ENCODE data around the gene NUAK2. TPM values are rescaled to one million over a fixed set of nuclear protein-coding genes. Genes with fewer than 3 reads are reported as not detected.
A peak's percentile ranks its signal among the peaks of the same experiment; 100 is the strongest.

The NUAK2 gene
- total and polyA plus RNA-seq, 2 of the 8 experiments (the other 6 are each of a cell fraction or from before 2014, with no cell fraction given): 9.4 to 12.9 TPM

DNA sequence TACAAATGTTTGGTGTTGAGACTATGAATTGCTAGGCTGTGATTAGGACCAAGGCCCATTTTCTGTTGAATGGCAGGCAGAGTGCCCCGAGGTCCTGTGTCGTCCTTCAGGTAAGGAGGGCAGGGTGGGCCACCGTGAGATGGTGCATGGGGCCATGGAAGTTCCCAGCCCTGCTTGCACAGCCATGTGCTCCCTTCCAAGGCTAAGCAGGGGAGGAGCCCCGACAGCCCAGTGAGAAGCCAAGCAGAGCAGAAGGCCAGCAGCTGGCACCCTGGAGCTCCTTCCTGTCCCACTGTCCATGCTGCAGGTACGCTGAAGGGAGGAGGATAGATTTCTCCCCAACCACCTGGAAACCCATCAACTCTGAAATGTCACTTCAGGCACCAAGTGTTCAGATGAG is 8.2 kb upstream of the NUAK2 start:
- WGBS, 2 experiments (ENCODE audit: extremely low coverage in 1 of 2, insufficient coverage in 1 of 2, insufficient read length in 1 of 2, insufficient replicate concordance in 2 of 2, low coverage in 1 of 2, low lambda C conversion rate in 2 of 2, missing lambda C conversion rate in 1 of 2): 84% methylated on average over 5 of the region's 5 CpGs; no CpG with 5 or more reads in 1 of the 2 experiments
- H3K23me2 ChIP-seq (ENCODE audit: low read depth, low read length): peaks cover 2% of the 10 kb centered on the region; the same call in 1 of the 2 replicates
- POLR2A ChIA-PET (ENCODE audit: partially characterized antibody): interaction anchor here (0.6 to 7.9 kb wide), 5 partner anchors 20 to 57 kb away, joined by 3 to 85 read pairs (median 5); no protein-coding TSS in a partner anchor
- no peak overlapping the region for H3K27ac ChIP-seq (ENCODE audit: low read depth, low read length)
- H3K79me2 ChIP-seq (ENCODE audit: control insufficient read depth in 1 of 2, insufficient read depth in 2 of 2, low read length in 2 of 2): no peaks in the 10 kb centered on the region
- H3K4me3 ChIP-seq (ENCODE audit: extremely low read depth in 1 of 4, insufficient read depth in 2 of 4, low read depth in 3 of 4, low read length in 4 of 4): no peak overlapping the region
- H4K91ac ChIP-seq (replicated peaks; ENCODE audit: insufficient read length, low read length): no peak overlapping the region
- H4K8ac ChIP-seq (ENCODE audit: extremely low read depth, insufficient read depth, low read length): no peak overlapping the region
- H4K5ac ChIP-seq (ENCODE audit: insufficient read length, low read depth, low read length): no peak overlapping the region
- H3K4me1 ChIP-seq (replicated peaks in 1 of 4; ENCODE audit: control insufficient read depth in 3 of 4, insufficient read depth in 4 of 4, low read length in 3 of 4): peaks cover 2 to 12% (median 5%) of the 10 kb centered on the region in 4 experiments
- no peak overlapping the region for H2AK5ac ChIP-seq (ENCODE audit: low read depth, low read length)
- no peak overlapping the region for H3K4ac ChIP-seq (replicated peaks; ENCODE audit: insufficient read length, low read depth, low read length)
- no peaks in the 10 kb centered on the region for H3K79me1 ChIP-seq (ENCODE audit: low read depth, low read length)
- no peak overlapping the region for H3K18ac ChIP-seq (ENCODE audit: extremely low read depth, low read length)
- H2BK15ac ChIP-seq (ENCODE audit: low read length): 0 out of 2 replicates have a peak overlapping the region, but pooled peaks have one; percentile 37
- no peaks in the 10 kb centered on the region for H4K20me1 ChIP-seq (replicated peaks in 1 of 2; ENCODE audit: control insufficient read depth in 1 of 2, insufficient read depth in 2 of 2, low read length in 2 of 2)
- H2BK5ac ChIP-seq (ENCODE audit: low read depth, low read length): no peak overlapping the region; the same call in 1 of the 2 replicates
- H3K9ac ChIP-seq (replicated peaks in 1 of 4; ENCODE audit: extremely low read depth in 1 of 4, low read depth in 3 of 4, low read length in 3 of 4): no peak overlapping the region
- 0 out of 2 replicates have a peak overlapping the region, but pooled peaks have one; percentile 12 for H2BK12ac ChIP-seq (ENCODE audit: low read depth, low read length)
- H3K27me3 ChIP-seq (replicated peaks in 1 of 4; ENCODE audit: control insufficient read depth in 3 of 4, extremely low read depth in 1 of 4, insufficient read depth in 3 of 4, low read length in 3 of 4): no peaks in the 10 kb centered on the region
- H2BK20ac ChIP-seq (ENCODE audit: low read length): no peak overlapping the region
- CTCF ChIA-PET (ENCODE audit: partially characterized antibody): interaction anchor here (1.3 to 67.1 kb wide), 10 partner anchors 7 to 166 kb away, joined by 3 to 2424 read pairs (median 8); no protein-coding TSS in a partner anchor
- no peak for FAIRE-seq
- no peak overlapping the region for H3K23ac ChIP-seq (ENCODE audit: insufficient read length)
- no peak overlapping the region for H3K56ac ChIP-seq (replicated peaks; ENCODE audit: insufficient read length, low read depth, low read length)
- H2AFZ ChIP-seq (ENCODE audit: low read length): no peak overlapping the region
- no peak overlapping the region for H3K14ac ChIP-seq (ENCODE audit: insufficient read length)
- no peaks in the 10 kb centered on the region for H3K9me3 ChIP-seq (ENCODE audit: insufficient read depth in 2 of 2, low read depth in 1 of 2, low read length in 1 of 2)
- TF ChIP-seq EGR1 (IDR thresholded peaks at IDR 0.05; ENCODE audit: borderline replicate concordance, low read depth, low read length): no peak
- no peak for TF ChIP-seq SP4 (IDR thresholded peaks at IDR 0.05; ENCODE audit: low read length)
- TF ChIP-seq SP1 (IDR thresholded peaks at IDR 0.05; ENCODE audit: low read depth, low read length): no peak
- TF ChIP-seq NRF1 (IDR thresholded peaks at IDR 0.05; ENCODE audit: low read depth, low read length): no peak
- TF ChIP-seq SIN3A (conservative IDR thresholded peaks at IDR 0.05 in 1 of 2, IDR thresholded peaks at IDR 0.05 in 1 of 2; ENCODE audit: low read depth in 1 of 2, low read length in 2 of 2): no peak
- no peak for TF ChIP-seq RAD21 (IDR thresholded peaks at IDR 0.05 in 1 of 2, conservative IDR thresholded peaks at IDR 0.05 in 1 of 2; ENCODE audit: low read depth in 2 of 2, low read length in 2 of 2)
- no peak for TF ChIP-seq POLR2AphosphoS5 (IDR thresholded peaks at IDR 0.05; ENCODE audit: low read depth, low read length)
- no peak for TF ChIP-seq RNF2 (IDR thresholded peaks at IDR 0.05; ENCODE audit: borderline replicate concordance, low read depth, low read length, missing control alignments, poor library complexity, severe bottlenecking)
- TF ChIP-seq KDM4A (IDR thresholded peaks at IDR 0.05; ENCODE audit: low read depth, low read length, severe bottlenecking): no peak
- no peak for TF ChIP-seq CEBPB (IDR thresholded peaks at IDR 0.05; ENCODE audit: low read depth, low read length)
- TF ChIP-seq KDM1A (IDR thresholded peaks at IDR 0.05; ENCODE audit: borderline replicate concordance, low read length): no peak
- TF ChIP-seq, protein P1, sequence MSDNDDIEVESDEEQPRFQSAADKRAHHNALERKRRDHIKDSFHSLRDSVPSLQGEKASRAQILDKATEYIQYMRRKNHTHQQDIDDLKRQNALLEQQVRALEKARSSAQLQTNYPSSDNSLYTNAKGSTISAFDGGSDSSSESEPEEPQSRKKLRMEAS (IDR thresholded peaks at IDR 0.05): no peak
- H3K36me3 ChIP-seq (ENCODE audit: control insufficient read depth in 2 of 4, insufficient read depth in 4 of 4, low read length in 3 of 4): no peaks in the 10 kb centered on the region
- H3K4me2 ChIP-seq (ENCODE audit: insufficient read depth in 1 of 2, low read depth in 2 of 2, low read length in 2 of 2): no peak overlapping the region
- no peak for DNase-seq (ENCODE audit: low read depth in 1 of 2, low spot score in 2 of 2)
- H2BK120ac ChIP-seq (replicated peaks; ENCODE audit: low read depth, low read length): no peak overlapping the region
